Common myeloid progenitor, CD34-positive (primary cell): ENCODE measurements around the gene PSD.

Experiments used
- CTCF ChIA-PET: fragments of 350-600 bp; sonication (Branson Sonifier 250); formaldehyde crosslinking; loops from one replicate; lab custom pipeline; 2021; ENCODE audit warnings: antibody characterized with exemption; lab: Charles Lee
- POLR2A ChIA-PET: fragments of 350-600 bp; sonication (Branson Sonifier 250); formaldehyde crosslinking; loops from one replicate; lab custom pipeline; 2021; ENCODE audit warnings: antibody characterized with exemption; lab: Charles Lee
- DNase-seq, 3 donors: peaks; one replicate each; pipeline versions ENCODE4 v3.0.0 to v3.0.0-alpha.2; 2013
- H3K27ac ChIP-seq, 2 experiments: 1 replicate in 1 of 2; 2 replicates in 1 of 2; pipeline ENCODE4 v1.7.0; 2013; ENCODE audit warnings: inconsistent platforms in 2 of 2, low read length in 2 of 2, mild to moderate bottlenecking in 2 of 2, low read depth in 1 of 2, moderate library complexity in 1 of 2; ENCODE audit not compliant: severe bottlenecking in 2 of 2, insufficient read depth in 1 of 2, poor library complexity in 1 of 2
- H3K27me3 ChIP-seq, 5 experiments: replicated peaks in 2 of 5; 1 replicate in 3 of 5; 2 replicates in 2 of 5; pipeline versions ENCODE4 v1.6.1 to v1.7.0; 2013; ENCODE audit warnings: low read length in 4 of 5, mild to moderate bottlenecking in 2 of 5, moderate library complexity in 2 of 5, inconsistent platforms in 1 of 5; ENCODE audit not compliant: insufficient read depth in 5 of 5, control insufficient read depth in 4 of 5
- H3K36me3 ChIP-seq, 4 experiments: 1 replicate in 2 of 4; 2 replicates in 2 of 4; pipeline versions ENCODE4 v1.6.1 to v1.7.0; 2013; ENCODE audit warnings: low read length in 3 of 4, control low read depth in 1 of 4, mild to moderate bottlenecking in 1 of 4; ENCODE audit not compliant: control insufficient read depth in 4 of 4, insufficient read depth in 4 of 4
- H3K4me1 ChIP-seq, 4 experiments: 1 replicate in 3 of 4; 2 replicates in 1 of 4; pipeline versions ENCODE4 v1.6.1 to v1.7.1; 2013; ENCODE audit warnings: low read length in 3 of 4, mild to moderate bottlenecking in 3 of 4, control low read depth in 1 of 4, inconsistent platforms in 1 of 4, moderate library complexity in 1 of 4; ENCODE audit not compliant: control insufficient read depth in 4 of 4, insufficient read depth in 4 of 4; ENCODE audit errors: control extremely low read depth in 1 of 4
- H3K4me3 ChIP-seq, 7 experiments: 1 replicate in 4 of 7; 2 replicates in 3 of 7; pipeline versions ENCODE4 v1.5.1 to v1.7.0; 2013; ENCODE audit warnings: mild to moderate bottlenecking in 7 of 7, low read length in 6 of 7, moderate library complexity in 6 of 7, inconsistent platforms in 2 of 7, low read depth in 2 of 7, control low read depth in 1 of 7; ENCODE audit not compliant: insufficient read depth in 4 of 7, control insufficient read depth in 1 of 7; ENCODE audit errors: extremely low read depth in 1 of 7
- H3K9me3 ChIP-seq, 5 experiments: 1 replicate in 4 of 5; 2 replicates in 1 of 5; pipeline versions ENCODE4 v1.6.1 to v1.7.1; 2013; ENCODE audit warnings: low read length in 4 of 5, mild to moderate bottlenecking in 2 of 5, inconsistent platforms in 1 of 5, low read depth in 1 of 5, moderate library complexity in 1 of 5; ENCODE audit not compliant: control insufficient read depth in 4 of 5, insufficient read depth in 2 of 5; ENCODE audit errors: control extremely low read depth in 1 of 5
- WGBS: methylation state at CpG from one replicate; pipeline ENCODE4 v1.1.5; 2013; ENCODE audit not compliant: insufficient coverage; 5-methylcytosine and 5-hydroxymethylcytosine counted together

The PSD gene

GRCh38 chr10:102402512-102402896, 16.1 kb downstream of the PSD start:
- Histone ChIP-seq H3K36me3 (peaks cover 0 to 26% (median 15%) of the 10 kb centered on the region in 4 experiments), H3K4me3 (no peak overlapping the region), H3K27ac (no peak overlapping the region), H3K9me3 (no peaks in the 10 kb centered on the region), H3K27me3 (peaks cover 0 to 4% (median 0%) of the 10 kb centered on the region in 5 experiments), H3K4me1 (peaks cover 0 to 15% (median 9%) of the 10 kb centered on the region in 4 experiments)
- 100% methylated on average over 4 of the region's 5 CpGs for WGBS
- no peak for DNase-seq
- CTCF ChIA-PET: interaction anchor here (1.0 to 4.0 kb wide), 9 partner anchors 8 to 181 kb away, joined by 3 to 28 read pairs (median 7); partner anchors contain the start of genes C10orf95, ELOVL3, NFKB2 and PSD
- POLR2A ChIA-PET: interaction anchor here (3.5 kb wide), 1 partner anchor 9 kb away, joined by 31 read pairs; no protein-coding TSS in a partner anchor

DNA sequence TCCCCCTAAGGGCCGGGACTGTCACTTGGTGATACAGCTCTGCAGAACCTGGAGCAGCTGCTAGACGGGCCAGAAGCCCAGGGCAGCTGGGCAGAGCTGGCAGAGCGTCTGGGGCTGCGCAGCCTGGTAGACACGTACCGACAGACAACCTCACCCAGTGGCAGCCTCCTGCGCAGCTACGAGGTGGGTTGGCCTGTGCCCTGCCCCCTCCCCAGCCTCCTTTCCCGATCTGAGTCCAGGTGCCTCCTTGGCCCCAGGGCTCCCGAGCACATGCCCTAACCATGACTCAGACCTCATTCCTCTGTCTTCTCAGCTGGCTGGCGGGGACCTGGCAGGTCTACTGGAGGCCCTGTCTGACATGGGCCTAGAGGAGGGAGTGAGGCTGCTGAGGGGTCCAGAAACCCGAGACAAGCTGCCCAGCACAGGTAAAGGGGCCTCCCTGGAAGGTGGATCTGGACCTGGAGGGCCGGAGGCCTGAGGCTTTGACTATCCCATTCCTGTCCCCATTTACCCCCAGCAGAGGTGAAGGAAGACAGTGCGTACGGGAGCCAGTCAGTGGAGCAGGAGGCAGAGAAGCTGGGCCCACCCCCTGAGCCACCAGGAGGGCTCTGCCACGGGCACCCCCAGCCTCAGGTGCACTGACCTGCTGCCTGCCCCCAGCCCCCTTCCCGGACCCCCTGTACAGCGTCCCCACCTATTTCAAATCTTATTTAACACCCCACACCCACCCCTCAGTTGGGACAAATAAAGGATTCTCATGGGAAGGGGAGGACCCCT, 16.7 kb downstream of the PSD start:
- H3K9me3 ChIP-seq: no peaks in the 10 kb centered on the region
- no peaks in the 10 kb centered on the region for H3K27me3 ChIP-seq
- peaks cover 0 to 15% (median 9%) of the 10 kb centered on the region in 4 experiments for H3K4me1 ChIP-seq
- 98% methylated on average over 13 of the region's 18 CpGs for WGBS
- ChIA-PET CTCF (interaction anchor here (1.0 to 6.7 kb wide), 7 partner anchors 8 to 181 kb away, joined by 3 to 45 read pairs (median 16); partner anchors contain the start of gene FBXL15), POLR2A (interaction anchor here (1.8 kb wide), 1 partner anchor 14 kb away, joined by 4 read pairs; no protein-coding TSS in a partner anchor)
- peaks cover 0 to 30% (median 17%) of the 10 kb centered on the region in 4 experiments for H3K36me3 ChIP-seq
- H3K27ac ChIP-seq: no peak overlapping the region
- H3K4me3 ChIP-seq: no peak overlapping the region
- DNase-seq: peak in 1 of 3 donors; percentile 9

DNA sequence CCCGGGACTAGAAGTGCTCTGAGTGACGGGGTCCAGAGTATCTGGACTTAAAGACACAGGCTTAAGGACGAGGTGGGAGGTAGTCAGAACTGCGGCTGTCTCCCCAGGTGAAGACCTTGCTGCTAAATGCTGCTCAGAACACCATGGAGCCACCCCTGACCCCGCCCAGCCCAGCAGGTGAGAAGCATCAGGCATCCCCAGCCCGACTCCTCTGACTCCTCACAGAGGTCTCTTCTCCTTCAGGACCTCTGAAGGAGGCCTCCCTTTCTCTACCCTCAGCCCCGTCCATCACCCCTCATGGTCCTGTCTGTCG, 17.3 kb downstream of the PSD start:
- Histone ChIP-seq H3K4me1 (peaks cover 0 to 21% (median 13%) of the 10 kb centered on the region in 4 experiments), H3K9me3 (no peaks in the 10 kb centered on the region), H3K4me3 (no peak overlapping the region), H3K27ac (no peak overlapping the region), H3K27me3 (no peaks in the 10 kb centered on the region), H3K36me3 (peaks cover 0 to 34% (median 19%) of the 10 kb centered on the region in 4 experiments)
- ChIA-PET CTCF (interaction anchor here (1.0 to 6.7 kb wide), 9 partner anchors 8 to 182 kb away, joined by 3 to 45 read pairs (median 7); partner anchors contain the start of gene FBXL15), POLR2A (interaction anchor here (1.8 kb wide), 1 partner anchor 13 kb away, joined by 4 read pairs; no protein-coding TSS in a partner anchor)
- DNase-seq: no peak
- WGBS: 93% methylated on average over 8 of the region's 8 CpGs

- Histone ChIP-seq H3K36me3 (peaks cover 0 to 34% (median 19%) of the 10 kb centered on the region in 4 experiments), H3K27ac (no peak overlapping the region), H3K4me1 (peaks cover 0 to 26% (median 18%) of the 10 kb centered on the region in 4 experiments), H3K9me3 (no peaks in the 10 kb centered on the region), H3K27me3 (no peaks in the 10 kb centered on the region), H3K4me3 (no peak overlapping the region)
- CTCF ChIA-PET: interaction anchor here (1.0 to 6.7 kb wide), 17 partner anchors 7 to 174 kb away, joined by 3 to 45 read pairs (median 6); partner anchors contain the start of genes CUEDC2 and FBXL15
- POLR2A ChIA-PET: interaction anchor here (1.3 to 1.8 kb wide), 2 partner anchors 13 to 21 kb away, joined by 4 read pairs; no protein-coding TSS in a partner anchor
- peak in 1 of 3 donors; percentile 8 for DNase-seq
- 96% methylated on average over 17 of the region's 22 CpGs for WGBS
Measured at GRCh38 chr10:102400598-102401341, 17.8 kb downstream of the PSD start.

DNA sequence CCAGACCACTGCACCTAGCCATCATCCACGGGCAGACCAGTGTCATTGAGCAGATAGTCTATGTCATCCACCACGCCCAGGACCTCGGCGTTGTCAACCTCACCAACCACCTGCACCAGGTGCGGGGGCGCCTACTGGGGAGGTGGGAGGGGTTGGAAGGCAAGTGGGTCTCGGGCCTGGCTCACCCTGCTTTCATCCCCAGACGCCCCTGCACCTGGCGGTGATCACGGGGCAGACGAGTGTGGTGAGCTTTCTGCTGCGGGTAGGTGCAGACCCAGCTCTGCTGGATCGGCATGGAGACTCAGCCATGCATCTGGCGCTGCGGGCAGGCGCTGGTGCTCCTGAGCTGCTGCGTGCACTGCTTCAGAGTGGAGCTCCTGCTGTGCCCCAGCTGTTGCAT, 18.5 kb downstream of the PSD start:
- DNase-seq: peak in 1 of 3 donors; percentile 6
- ChIA-PET CTCF (interaction anchor here (0.7 to 6.7 kb wide), 22 partner anchors 8 to 182 kb away, joined by 3 to 45 read pairs (median 6); partner anchors contain the start of genes CUEDC2 and FBXL15), POLR2A (interaction anchor here (0.8 to 1.3 kb wide), 2 partner anchors 22 to 79 kb away, joined by 3 to 4 read pairs; no protein-coding TSS in a partner anchor)
- Histone ChIP-seq H3K4me3 (no peak overlapping the region), H3K36me3 (peaks cover 0 to 34% (median 19%) of the 10 kb centered on the region in 4 experiments), H3K9me3 (no peaks in the 10 kb centered on the region), H3K27me3 (no peaks in the 10 kb centered on the region), H3K27ac (no peak overlapping the region), H3K4me1 (peaks cover 0 to 26% (median 22%) of the 10 kb centered on the region in 4 experiments)
- 93% methylated on average over 10 of the region's 17 CpGs for WGBS

DNA sequence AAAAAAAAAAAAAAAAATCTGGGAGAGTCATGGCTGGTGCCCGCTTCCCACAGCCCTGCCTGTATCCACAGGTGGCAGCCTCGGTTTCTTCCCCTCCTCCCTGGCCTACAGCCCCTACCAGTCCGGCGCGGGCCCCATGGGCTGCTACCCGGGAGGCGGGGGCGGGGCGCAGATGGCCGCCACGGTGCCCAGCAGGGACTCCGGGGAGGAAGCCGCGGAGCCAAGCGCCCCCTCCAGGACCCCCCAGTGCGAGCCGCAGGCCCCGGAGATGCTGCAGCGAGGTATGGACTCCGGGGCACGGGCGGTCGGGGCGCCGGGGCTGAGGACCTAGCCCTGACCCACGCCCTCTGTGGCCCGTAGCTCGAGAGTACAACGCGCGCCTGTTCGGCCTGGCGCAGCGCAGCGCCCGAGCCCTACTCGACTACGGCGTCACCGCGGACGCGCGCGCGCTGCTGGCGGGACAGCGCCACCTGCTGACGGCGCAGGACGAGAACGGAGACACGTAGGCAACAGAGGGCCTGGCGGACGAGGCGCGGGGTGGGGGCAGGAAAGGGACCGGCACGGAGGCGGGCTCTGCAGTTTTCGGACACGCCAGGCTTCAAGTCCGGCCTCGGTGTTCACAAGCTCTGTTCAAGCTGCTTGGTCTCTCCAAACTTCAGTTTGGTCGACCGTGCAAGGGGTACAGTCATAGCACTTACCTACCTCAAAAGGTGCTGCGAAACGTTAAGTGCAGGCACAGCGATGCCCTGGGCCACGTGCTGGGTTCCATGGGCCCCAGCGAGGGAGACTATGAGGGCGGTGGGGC, 19.2 kb downstream of the PSD start:
- WGBS: 5% methylated on average over 68 of the region's 72 CpGs
- ChIA-PET CTCF (interaction anchor here (0.6 to 6.7 kb wide), 27 partner anchors 8 to 185 kb away, joined by 3 to 45 read pairs (median 4); partner anchors contain the start of genes CUEDC2, FBXL15 and GBF1), POLR2A (interaction anchor here (0.8 to 2.2 kb wide), 3 partner anchors 11 to 79 kb away, joined by 3 to 8 read pairs (median 4); no protein-coding TSS in a partner anchor)
- H3K4me3 ChIP-seq: peak overlapping the region; percentile 32 to 75 (median 44)
- H3K27ac ChIP-seq: no peak overlapping the region
- H3K27me3 ChIP-seq: no peaks in the 10 kb centered on the region
- no peaks in the 10 kb centered on the region for H3K9me3 ChIP-seq
- DNase-seq: peak; percentile 88 to 92 (median 92)
- peaks cover 0 to 34% (median 19%) of the 10 kb centered on the region in 4 experiments for H3K36me3 ChIP-seq
- peaks cover 0 to 33% (median 29%) of the 10 kb centered on the region in 4 experiments for H3K4me1 ChIP-seq
